HUES6 (cell line): Measurements from ENCODE around the gene ROR2.

ENCODE experiments used
- H3K27ac ChIP-seq: 2 replicates; pipeline ENCODE4 v1.7.0; 2013; ENCODE audit warnings: low read depth, mild to moderate bottlenecking, low read length, inconsistent platforms
- H3K27me3 ChIP-seq: 2 replicates; pipeline ENCODE4 v1.6.1; 2013; ENCODE audit warnings: low read length; ENCODE audit not compliant: control insufficient read depth, insufficient read depth
- H3K36me3 ChIP-seq: 2 replicates; pipeline ENCODE4 v1.6.1; 2013; ENCODE audit warnings: low read length; ENCODE audit not compliant: control insufficient read depth, insufficient read depth
- H3K4me1 ChIP-seq: 2 replicates; pipeline ENCODE4 v1.6.1; 2013; ENCODE audit warnings: low read length; ENCODE audit not compliant: control insufficient read depth, insufficient read depth
- H3K4me3 ChIP-seq: 2 replicates; pipeline ENCODE4 v1.5.1; 2013; ENCODE audit warnings: low read depth, low read length
- H3K9ac ChIP-seq: one replicate; pipeline ENCODE4 v1.6.1; 2013; ENCODE audit warnings: mild to moderate bottlenecking, low read length
- H3K9me3 ChIP-seq: 2 replicates; pipeline ENCODE4 v1.6.1; 2013; ENCODE audit warnings: low read depth, low read length; ENCODE audit not compliant: control insufficient read depth, insufficient read depth

ROR2 gene

DNA sequence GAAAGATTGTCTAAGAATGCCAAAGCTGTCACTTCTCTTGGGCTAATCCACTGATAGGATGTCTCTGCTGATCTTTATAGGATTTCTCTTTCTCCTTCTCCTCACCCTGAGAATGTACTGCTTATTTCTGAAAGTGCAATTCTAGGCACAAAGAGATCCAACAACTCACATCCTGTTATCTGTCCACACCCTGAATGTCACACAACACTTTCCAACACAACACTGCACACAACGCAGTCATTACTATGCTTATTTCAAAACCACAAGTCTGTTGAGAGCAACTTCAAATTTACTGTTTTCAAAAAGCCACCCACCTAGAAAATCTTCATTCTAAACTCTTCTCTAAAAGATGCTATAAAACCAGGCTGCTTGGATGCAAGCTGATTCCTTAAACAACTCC lies 215.0 kb downstream of the ROR2 start:
- Histone ChIP-seq H3K27ac (no peak overlapping the region), H3K4me3 (no peak overlapping the region), H3K9me3 (no peaks in the 10 kb centered on the region), H3K27me3 (no peaks in the 10 kb centered on the region), H3K4me1 (0 out of 2 replicates have a peak, but pooled peaks cover 3% of the 10 kb centered on the region), H3K36me3 (peaks cover 15% of the 10 kb centered on the region), H3K9ac (no peak overlapping the region)

DNA sequence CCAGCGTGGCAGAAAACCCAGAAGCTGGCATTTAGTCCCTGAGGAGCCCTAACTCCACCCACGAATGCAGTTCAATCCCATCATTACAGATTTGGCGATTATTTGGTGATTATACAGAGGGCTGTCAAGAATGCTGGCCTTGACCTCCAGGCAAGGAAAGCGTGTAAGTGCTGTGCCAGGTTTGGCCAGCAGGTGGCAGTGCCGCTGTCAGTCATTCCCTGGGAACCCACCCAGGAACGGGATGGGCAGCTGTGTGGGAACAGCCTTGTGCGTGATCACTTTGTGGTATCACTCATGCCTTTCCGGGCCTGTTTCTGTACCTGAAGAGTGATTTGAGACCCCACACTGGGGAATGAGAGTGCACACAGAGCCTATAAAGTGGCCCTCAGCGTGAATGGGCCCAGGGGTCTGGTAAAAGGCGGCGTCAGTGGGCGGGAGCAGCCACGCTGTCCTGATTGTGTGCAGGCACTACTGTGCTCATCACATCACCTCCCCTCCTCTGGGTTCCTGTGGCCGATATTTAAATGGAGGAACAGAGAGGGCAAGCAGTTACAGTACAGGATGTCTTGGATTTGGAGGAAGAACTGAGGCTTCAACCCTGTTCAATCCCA lies 215.6 kb downstream of the ROR2 start:
- Histone ChIP-seq H3K36me3 (peaks cover 18% of the 10 kb centered on the region), H3K4me3 (no peak overlapping the region), H3K27me3 (no peaks in the 10 kb centered on the region), H3K4me1 (0 out of 2 replicates have a peak, but pooled peaks cover 3% of the 10 kb centered on the region), H3K27ac (no peak overlapping the region), H3K9me3 (no peaks in the 10 kb centered on the region), H3K9ac (no peak overlapping the region)

DNA sequence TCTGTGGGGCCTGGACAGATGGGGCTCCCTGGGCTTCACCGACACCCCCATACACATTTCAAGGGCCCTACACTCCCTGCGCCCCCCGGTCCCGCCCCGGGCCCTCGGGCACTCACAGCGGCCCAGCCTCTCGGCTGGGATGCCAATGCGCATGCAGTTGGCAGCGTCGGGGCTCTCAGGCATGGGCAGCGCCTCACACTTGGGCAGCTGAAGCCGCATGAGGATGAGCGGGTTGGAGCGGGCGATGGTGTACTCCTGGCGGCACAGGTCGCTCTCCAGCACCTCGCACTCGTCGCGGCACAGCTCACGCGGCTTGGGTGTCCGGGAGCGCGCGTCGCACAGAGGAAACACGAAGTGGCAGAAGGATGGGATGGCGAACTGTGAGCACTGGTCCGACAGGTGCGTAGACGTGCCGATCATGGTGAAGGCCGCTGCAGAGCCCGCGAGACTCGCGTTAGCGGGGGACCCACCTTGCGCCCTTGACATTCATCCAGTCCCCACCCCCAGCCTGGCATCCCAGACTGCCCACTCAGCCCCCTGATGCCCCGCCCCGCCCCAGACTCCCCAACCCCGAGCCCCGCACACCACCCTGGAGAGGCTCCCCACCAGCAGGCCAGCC lies 216.9 kb downstream of the ROR2 start:
- 0 out of 2 replicates have a peak, but pooled peaks cover 3% of the 10 kb centered on the region for H3K4me1 ChIP-seq
- H3K27ac ChIP-seq: no peak overlapping the region
- H3K36me3 ChIP-seq: peaks cover 20% of the 10 kb centered on the region
- H3K4me3 ChIP-seq: no peak overlapping the region
- H3K9ac ChIP-seq: no peak overlapping the region
- H3K27me3 ChIP-seq: no peaks in the 10 kb centered on the region
- H3K9me3 ChIP-seq: no peaks in the 10 kb centered on the region

DNA sequence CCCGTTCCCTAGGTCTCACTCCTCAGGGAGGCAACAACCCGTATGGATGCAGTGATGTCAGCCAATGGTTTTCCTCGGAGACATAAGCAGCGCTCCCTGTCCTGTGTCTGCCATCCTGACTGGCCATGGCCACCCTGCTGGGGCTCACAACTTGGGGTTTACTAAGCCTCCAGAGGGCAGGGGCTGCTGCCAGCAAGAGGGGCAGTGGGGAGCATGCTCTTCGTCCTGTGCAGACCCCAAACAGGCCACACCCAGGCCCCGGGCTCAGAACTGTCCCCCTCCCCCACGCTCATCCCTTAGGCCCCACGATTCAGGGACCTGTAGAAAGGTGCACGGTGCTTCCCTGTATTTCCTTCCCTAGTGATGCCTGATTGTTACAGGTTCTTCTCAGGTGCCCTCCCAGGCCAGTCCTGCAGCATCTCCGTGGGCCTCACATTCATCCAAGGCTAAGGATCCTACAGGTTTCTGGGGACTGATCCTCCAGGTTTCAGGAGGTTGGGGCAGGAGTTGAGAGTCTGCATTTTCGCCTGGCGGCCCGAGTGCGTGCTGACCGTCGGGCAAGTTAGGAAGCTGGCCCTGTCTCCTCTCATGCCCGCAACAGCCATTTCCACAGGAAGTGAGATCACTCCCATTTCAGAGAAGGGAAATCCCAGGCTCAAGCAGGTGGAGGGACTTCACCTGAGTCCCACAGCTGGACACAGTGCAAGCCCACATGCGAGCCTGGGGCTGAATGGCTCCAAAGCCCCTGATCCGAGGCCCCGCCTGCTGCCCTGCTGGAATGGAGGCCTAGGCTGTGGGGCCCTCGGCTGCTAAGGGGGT lies 217.6 kb downstream of the ROR2 start:
- Histone ChIP-seq H3K9me3 (no peaks in the 10 kb centered on the region), H3K27ac (no peak overlapping the region)

DNA sequence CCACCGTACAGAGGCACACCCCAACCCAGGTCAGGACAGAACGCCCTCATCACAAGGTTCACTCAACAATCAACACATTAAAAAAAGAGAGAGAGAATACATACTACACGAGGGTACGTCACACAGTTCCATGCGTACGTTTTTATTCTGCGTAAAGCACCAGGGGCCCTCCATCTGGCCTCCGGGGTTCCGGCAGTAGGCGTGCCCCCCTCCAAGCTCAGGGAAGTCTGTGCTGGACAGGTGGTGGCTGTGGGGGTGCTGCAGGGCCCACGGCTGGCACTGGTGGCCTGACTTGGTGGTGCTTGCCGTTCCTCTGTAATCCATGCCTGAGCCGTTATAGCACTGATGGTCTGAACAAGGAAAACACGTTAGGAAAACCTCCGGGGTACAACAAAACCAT lies 219.2 kb downstream of the ROR2 start:
- peaks cover 4% of the 10 kb centered on the region; the same call in 1 of the 2 replicates for H3K4me1 ChIP-seq
- no peaks in the 10 kb centered on the region for H3K27me3 ChIP-seq
- H3K36me3 ChIP-seq: peaks cover 10% of the 10 kb centered on the region
- no peaks in the 10 kb centered on the region for H3K9me3 ChIP-seq
- no peak overlapping the region for H3K4me3 ChIP-seq
- H3K9ac ChIP-seq: no peak overlapping the region
- H3K27ac ChIP-seq: no peak overlapping the region

More for the DNA sequence above, 217.6 kb downstream of the ROR2 start:
- H3K4me3 ChIP-seq: no peak overlapping the region
- H3K36me3 ChIP-seq: peaks cover 20% of the 10 kb centered on the region
- H3K4me1 ChIP-seq: peaks cover 4% of the 10 kb centered on the region; the same call in 1 of the 2 replicates
- no peak overlapping the region for H3K9ac ChIP-seq
- H3K27me3 ChIP-seq: no peaks in the 10 kb centered on the region

DNA sequence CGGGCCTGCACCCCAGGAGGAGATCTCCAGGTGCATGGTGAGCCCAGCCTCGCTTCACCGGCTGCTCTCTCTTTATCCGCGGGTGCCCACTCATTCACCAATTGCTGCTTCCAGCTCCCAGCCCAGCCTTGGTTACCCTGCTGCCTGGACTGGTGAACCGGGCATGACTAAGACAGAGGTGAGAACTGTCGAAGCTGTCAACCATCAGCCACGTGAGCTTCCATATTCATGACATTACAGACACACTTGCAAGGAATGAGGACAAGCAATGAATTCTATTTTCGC lies 220.5 kb downstream of the ROR2 start:
- H3K4me3 ChIP-seq: no peak overlapping the region
- no peaks in the 10 kb centered on the region for H3K27me3 ChIP-seq
- no peaks in the 10 kb centered on the region for H3K9me3 ChIP-seq
- peaks cover 3% of the 10 kb centered on the region; the same call in 1 of the 2 replicates for H3K4me1 ChIP-seq
- no peak overlapping the region for H3K9ac ChIP-seq
- H3K36me3 ChIP-seq: peaks cover 20% of the 10 kb centered on the region
- H3K27ac ChIP-seq: no peak overlapping the region; the same call in 1 of the 2 replicates

GRCh38 chr9:91727972-91728371 lies 222.1 kb downstream of the ROR2 start:
- no peaks in the 10 kb centered on the region for H3K9me3 ChIP-seq
- H3K36me3 ChIP-seq: peaks cover 31% of the 10 kb centered on the region
- H3K27ac ChIP-seq: no peak overlapping the region
- H3K9ac ChIP-seq: no peak overlapping the region
- H3K27me3 ChIP-seq: no peaks in the 10 kb centered on the region
- H3K4me1 ChIP-seq: peaks cover 2% of the 10 kb centered on the region; the same call in 1 of the 2 replicates
- no peak overlapping the region for H3K4me3 ChIP-seq

DNA sequence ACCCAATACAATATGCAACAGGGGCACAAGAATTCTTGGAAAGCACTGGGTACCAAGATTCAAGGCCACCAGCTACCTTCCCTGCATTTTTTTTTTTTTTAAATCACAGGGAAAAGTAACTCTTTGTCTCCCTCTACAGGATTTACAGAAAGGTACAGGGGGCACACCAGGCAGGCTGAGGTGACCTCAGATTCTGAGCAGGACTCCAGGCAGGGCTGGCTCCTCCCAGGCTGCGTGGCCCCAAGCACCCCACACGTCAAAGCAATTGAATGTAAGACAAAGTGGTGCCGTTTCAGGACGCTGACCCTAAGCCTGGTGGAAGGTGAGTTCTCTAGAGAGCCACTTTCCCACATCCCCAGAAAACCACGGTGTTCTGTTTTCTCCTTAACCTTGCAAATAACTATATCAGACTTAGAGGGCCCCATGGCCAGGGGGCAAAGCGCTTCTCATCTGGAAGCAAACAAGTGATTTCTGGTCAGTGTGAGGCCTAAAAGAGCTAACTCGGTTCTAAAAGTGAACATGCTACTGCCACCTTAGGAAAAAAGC lies 222.6 kb downstream of the ROR2 start:
- H3K4me1 ChIP-seq: peaks cover 2% of the 10 kb centered on the region; the same call in 1 of the 2 replicates
- no peak overlapping the region for H3K4me3 ChIP-seq
- no peak overlapping the region for H3K27ac ChIP-seq
- peaks cover 31% of the 10 kb centered on the region for H3K36me3 ChIP-seq
- H3K9me3 ChIP-seq: no peaks in the 10 kb centered on the region
- H3K9ac ChIP-seq: no peak overlapping the region
- no peaks in the 10 kb centered on the region for H3K27me3 ChIP-seq

DNA sequence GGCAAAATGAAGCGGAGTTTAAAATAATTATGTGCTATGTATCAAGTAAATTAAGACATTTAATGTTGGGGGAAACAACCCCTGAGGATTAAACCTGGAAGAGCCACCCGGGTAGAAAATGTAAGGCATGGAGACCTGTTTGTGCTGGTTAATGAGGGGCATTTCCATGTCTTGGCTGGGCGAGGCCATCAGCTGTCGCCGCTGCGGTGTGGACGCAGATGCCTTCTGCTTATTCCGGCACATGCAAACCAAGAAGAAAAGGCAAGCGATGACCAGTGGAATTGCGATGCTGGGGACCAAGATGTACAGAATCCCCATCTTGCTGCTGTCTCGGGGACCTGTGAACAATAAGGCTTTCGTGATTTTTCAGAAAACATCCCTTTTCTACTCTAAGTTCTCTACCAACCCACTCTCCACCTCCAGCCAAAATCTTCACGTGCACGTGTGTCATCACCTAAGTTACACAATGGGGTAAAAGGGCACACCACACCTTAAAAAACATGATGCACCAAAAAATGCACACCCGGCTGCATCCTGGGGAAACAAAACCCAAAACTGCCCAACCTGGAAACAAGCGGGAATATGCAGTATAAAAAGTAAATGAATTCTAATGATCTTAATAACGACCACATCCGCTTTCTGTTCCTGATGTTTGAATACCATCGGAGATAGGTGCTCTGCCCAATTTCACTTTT lies 223.5 kb downstream of the ROR2 start:
- Histone ChIP-seq H3K9ac (no peak overlapping the region), H3K4me1 (peaks cover 2% of the 10 kb centered on the region; the same call in 1 of the 2 replicates), H3K27me3 (no peaks in the 10 kb centered on the region), H3K9me3 (no peaks in the 10 kb centered on the region), H3K36me3 (peaks cover 31% of the 10 kb centered on the region), H3K4me3 (no peak overlapping the region), H3K27ac (no peak overlapping the region)

- H3K9me3 ChIP-seq: no peaks in the 10 kb centered on the region
- H3K4me1 ChIP-seq: peaks cover 7% of the 10 kb centered on the region; the same call in 1 of the 2 replicates
- no peak overlapping the region for H3K9ac ChIP-seq
- no peak overlapping the region for H3K27ac ChIP-seq
- no peak overlapping the region for H3K4me3 ChIP-seq
- H3K27me3 ChIP-seq: no peaks in the 10 kb centered on the region
- peaks cover 31% of the 10 kb centered on the region for H3K36me3 ChIP-seq
Observed at GRCh38 chr9:91725651-91726050, 224.4 kb downstream of the ROR2 start.
